ENCODE measurements around the gene USP17L21. TPM values are rescaled to one million over a fixed set of nuclear protein-coding genes. Genes with fewer than 3 reads are reported as not detected.

USP17L21 gene
- polyA plus RNA-seq, 1 donor (not counting 4 experiments of a cell fraction or from before 2014, with no cell fraction given), result not detected

Other genes with a start within 250 kb of the USP17L21 start
- gene FAM90A26, start 92.5 kb upstream of the USP17L21 start, polyA plus RNA-seq, result not detected in 3 replicates
- not detected in 3 replicates for gene USP17L10, start 52.2 kb upstream of the USP17L21 start, polyA plus RNA-seq
- gene USP17L11, start 47.5 kb upstream of the USP17L21 start, polyA plus RNA-seq, result not detected in 3 replicates
- gene USP17L12, start 42.7 kb upstream of the USP17L21 start, polyA plus RNA-seq, result not detected in 3 replicates
- gene USP17L13, start 38.0 kb upstream of the USP17L21 start, polyA plus RNA-seq, result not detected in 3 replicates
- not detected in 3 replicates for gene USP17L15, start 28.5 kb upstream of the USP17L21 start, polyA plus RNA-seq
- gene USP17L17, start 19.0 kb upstream of the USP17L21 start, polyA plus RNA-seq, result not detected in 3 replicates
- gene USP17L18, start 14.2 kb upstream of the USP17L21 start, polyA plus RNA-seq, result not detected in 3 replicates
- not detected in 3 replicates for gene USP17L19, start 9.5 kb upstream of the USP17L21 start, polyA plus RNA-seq
- not detected in 3 replicates for gene USP17L20, start 4.7 kb upstream of the USP17L21 start, polyA plus RNA-seq
- gene USP17L22, start 4.7 kb downstream of the USP17L21 start, polyA plus RNA-seq, result not detected in 3 replicates
- gene USP17L24, start 62.3 kb downstream of the USP17L21 start, polyA plus RNA-seq, result not detected in 3 replicates
- gene USP17L25, start 67.0 kb downstream of the USP17L21 start, polyA plus RNA-seq, result not detected in 3 replicates
- not detected in 3 replicates for gene USP17L26, start 71.8 kb downstream of the USP17L21 start, polyA plus RNA-seq
- gene USP17L5, start 76.5 kb downstream of the USP17L21 start, polyA plus RNA-seq, result not detected in 3 replicates
- gene USP17L27, start 81.3 kb downstream of the USP17L21 start, polyA plus RNA-seq, result not detected in 3 replicates
- gene USP17L28, start 86.0 kb downstream of the USP17L21 start, polyA plus RNA-seq, result not detected in 3 replicates
- gene USP17L29, start 90.8 kb downstream of the USP17L21 start, polyA plus RNA-seq, result not detected in 3 replicates
- gene USP17L30, start 100.3 kb downstream of the USP17L21 start, polyA plus RNA-seq, result not detected in 3 replicates
- gene DEFB131A, start 181.5 kb downstream of the USP17L21 start, polyA plus RNA-seq, result not detected in 3 replicates

All from keratinocyte (primary cell).